ENCODE results near the gene ZNF354C.

Gene ZNF354C

DNA sequence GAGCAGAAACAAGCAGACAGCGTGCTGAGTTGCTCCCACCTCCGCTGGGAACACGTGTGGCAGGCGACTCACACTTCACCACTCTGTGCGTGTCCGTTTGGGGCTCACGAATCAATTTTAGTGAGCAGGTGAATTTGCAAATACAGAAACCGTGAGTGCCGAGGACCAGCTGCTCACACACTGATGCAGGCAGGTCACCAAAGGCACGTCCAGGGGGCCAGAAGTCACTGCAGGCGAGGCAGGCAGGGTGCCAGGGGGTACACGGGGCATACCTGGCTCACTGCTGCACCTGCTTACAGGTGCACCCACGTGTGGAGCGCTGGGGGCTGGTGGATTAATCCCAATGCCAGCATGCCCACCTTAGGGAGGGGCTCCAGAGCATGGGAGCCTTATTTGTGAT, 68.8 kb downstream of the ZNF354C start:
- 87% methylated on average over 14 of the region's 14 CpGs for WGBS
- Histone ChIP-seq H4K8ac (ENCODE audit: low read length) (no peak overlapping the region), H2BK12ac (ENCODE audit: low read length in 2 of 2) (no peak overlapping the region), H3K36me3 (ENCODE audit: control insufficient read depth in 1 of 2, insufficient read depth in 2 of 2, low read depth in 1 of 2, low read length in 2 of 2) (peaks cover 0 to 82% of the 10 kb centered on the region in 2 experiments), H3K9ac (ENCODE audit: low read length) (no peak overlapping the region), H2BK120ac (ENCODE audit: low read depth, low read length) (no peak overlapping the region), H3K4me1 (ENCODE audit: control insufficient read depth, insufficient read depth, low read depth, low read length) (no peaks in the 10 kb centered on the region), H4K91ac (ENCODE audit: low read length) (no peak overlapping the region), H3K14ac (ENCODE audit: low read length in 2 of 2) (no peak overlapping the region), H2AFZ (ENCODE audit: low read depth, low read length) (no peak overlapping the region), H2AK5ac (ENCODE audit: low read length, severe bottlenecking) (no peak overlapping the region), H3K4ac (ENCODE audit: low read depth in 1 of 2, low read length in 2 of 2) (no peak overlapping the region), H3K79me1 (replicated peaks; ENCODE audit: low read length, poor library complexity, severe bottlenecking) (no peaks in the 10 kb centered on the region), H3K18ac (ENCODE audit: low read depth in 1 of 2, low read length in 2 of 2) (no peak overlapping the region), H3K23ac (ENCODE audit: low read length in 2 of 2) (no peak overlapping the region), H3K9me3 (ENCODE audit: control insufficient read depth, low read length) (no peaks in the 10 kb centered on the region), H3K4me2 (ENCODE audit: low read length, poor library complexity, severe bottlenecking) (no peak overlapping the region), H3K4me3 (ENCODE audit: insufficient read depth in 1 of 2, low read depth in 1 of 2, low read length in 2 of 2) (no peak overlapping the region), H3K27ac (ENCODE audit: low read length, poor library complexity, severe bottlenecking) (no peak overlapping the region), H3K27me3 (ENCODE audit: control insufficient read depth in 1 of 2, insufficient read depth in 1 of 2, low read length in 2 of 2) (no peaks in the 10 kb centered on the region), H2BK15ac (ENCODE audit: low read depth, poor library complexity, severe bottlenecking) (no peak overlapping the region), H2BK5ac (ENCODE audit: low read depth, low read length, poor library complexity, severe bottlenecking) (no peak overlapping the region)
- no peak for DNase-seq

DNA sequence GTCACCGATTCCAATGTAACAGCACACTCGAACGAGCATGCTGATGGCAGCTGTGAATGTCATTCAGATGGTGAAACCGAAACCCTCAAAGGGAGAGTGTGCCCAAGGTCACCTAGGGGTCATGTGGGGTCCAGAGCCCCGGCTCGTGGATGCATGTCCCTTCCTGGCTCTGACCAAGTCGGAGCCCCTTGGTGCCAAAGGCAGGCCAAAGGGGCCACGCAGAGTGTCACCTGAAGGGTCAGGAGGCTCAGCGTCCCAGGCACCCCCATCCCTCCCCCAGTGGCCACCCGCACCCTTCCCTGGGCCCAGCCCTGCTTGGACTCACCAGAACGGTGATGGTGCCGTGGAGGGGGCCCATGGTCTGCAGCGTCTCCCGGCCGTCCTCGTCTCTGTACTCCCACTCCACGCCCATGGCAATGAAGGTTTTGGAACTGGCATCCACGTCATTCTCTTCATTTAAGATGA, 69.5 kb downstream of the ZNF354C start:
- H3K27ac ChIP-seq (ENCODE audit: low read length, poor library complexity, severe bottlenecking), result no peak overlapping the region
- H3K9me3 ChIP-seq (ENCODE audit: control insufficient read depth, low read length), result no peaks in the 10 kb centered on the region
- no peak overlapping the region for H2AK5ac ChIP-seq (ENCODE audit: low read length, severe bottlenecking)
- no peak overlapping the region for H2BK12ac ChIP-seq (ENCODE audit: low read length in 2 of 2)
- peaks cover 0 to 79% of the 10 kb centered on the region in 2 experiments for H3K36me3 ChIP-seq (ENCODE audit: control insufficient read depth in 1 of 2, insufficient read depth in 2 of 2, low read depth in 1 of 2, low read length in 2 of 2)
- no peak overlapping the region for H3K23ac ChIP-seq (ENCODE audit: low read length in 2 of 2)
- H3K79me1 ChIP-seq (replicated peaks; ENCODE audit: low read length, poor library complexity, severe bottlenecking), result no peaks in the 10 kb centered on the region
- no peak overlapping the region for H4K91ac ChIP-seq (ENCODE audit: low read length)
- no peak overlapping the region for H2BK120ac ChIP-seq (ENCODE audit: low read depth, low read length)
- H3K14ac ChIP-seq (ENCODE audit: low read length in 2 of 2), result no peak overlapping the region
- WGBS, result 93% methylated on average over 18 of the region's 18 CpGs
- no peaks in the 10 kb centered on the region for H3K27me3 ChIP-seq (ENCODE audit: control insufficient read depth in 1 of 2, insufficient read depth in 1 of 2, low read length in 2 of 2)
- no peak overlapping the region for H3K4me2 ChIP-seq (ENCODE audit: low read length, poor library complexity, severe bottlenecking)
- no peak overlapping the region for H3K18ac ChIP-seq (ENCODE audit: low read depth in 1 of 2, low read length in 2 of 2)
- H3K4me1 ChIP-seq (ENCODE audit: control insufficient read depth, insufficient read depth, low read depth, low read length), result no peaks in the 10 kb centered on the region
- DNase-seq, result no peak
- no peak overlapping the region for H2BK5ac ChIP-seq (ENCODE audit: low read depth, low read length, poor library complexity, severe bottlenecking)
- H2BK15ac ChIP-seq (ENCODE audit: low read depth, poor library complexity, severe bottlenecking), result no peak overlapping the region
- H2AFZ ChIP-seq (ENCODE audit: low read depth, low read length), result no peak overlapping the region
- no peak overlapping the region for H3K4me3 ChIP-seq (ENCODE audit: insufficient read depth in 1 of 2, low read depth in 1 of 2, low read length in 2 of 2)
- H4K8ac ChIP-seq (ENCODE audit: low read length), result no peak overlapping the region
- no peak overlapping the region for H3K9ac ChIP-seq (ENCODE audit: low read length)
- no peak overlapping the region for H3K4ac ChIP-seq (ENCODE audit: low read depth in 1 of 2, low read length in 2 of 2)

DNA sequence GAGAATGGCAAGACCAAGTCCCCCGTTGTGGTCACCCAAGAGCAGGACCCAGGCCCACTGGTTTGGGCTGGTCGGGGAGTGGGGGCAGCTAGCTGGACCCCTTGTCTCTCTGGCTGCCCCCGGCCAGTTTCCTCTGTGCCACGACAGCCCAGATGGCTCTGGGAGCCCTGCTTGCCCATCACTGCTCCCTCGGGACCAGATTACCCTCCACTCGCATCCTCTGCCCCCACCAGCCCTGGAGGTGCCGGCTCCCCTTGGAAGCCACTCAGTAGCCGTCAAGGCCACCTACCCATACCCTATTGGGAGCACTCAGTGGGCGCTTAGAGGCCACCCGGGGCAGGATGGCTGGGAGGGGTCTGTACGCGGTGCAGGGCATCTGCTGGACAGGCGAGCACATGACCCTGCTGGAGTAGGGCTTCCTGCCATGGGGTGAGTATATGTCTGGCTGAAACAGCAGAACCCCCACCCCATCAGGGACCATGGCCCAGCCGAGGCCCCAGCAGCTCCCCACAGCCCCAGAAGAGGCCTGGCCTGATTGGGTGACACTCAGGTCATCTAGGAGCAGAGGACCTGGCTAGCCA, 70.0 kb downstream of the ZNF354C start:
- H3K27ac ChIP-seq (ENCODE audit: low read length, poor library complexity, severe bottlenecking), result no peak overlapping the region
- H2BK5ac ChIP-seq (ENCODE audit: low read depth, low read length, poor library complexity, severe bottlenecking), result no peak overlapping the region
- 96% methylated on average over 8 of the region's 14 CpGs for WGBS
- no peak overlapping the region for H2AFZ ChIP-seq (ENCODE audit: low read depth, low read length)
- H3K4ac ChIP-seq (ENCODE audit: low read depth in 1 of 2, low read length in 2 of 2), result no peak overlapping the region
- H3K14ac ChIP-seq (ENCODE audit: low read length in 2 of 2), result no peak overlapping the region
- no peak overlapping the region for H2BK15ac ChIP-seq (ENCODE audit: low read depth, poor library complexity, severe bottlenecking)
- H3K79me1 ChIP-seq (replicated peaks; ENCODE audit: low read length, poor library complexity, severe bottlenecking), result no peaks in the 10 kb centered on the region
- H3K36me3 ChIP-seq (ENCODE audit: control insufficient read depth in 1 of 2, insufficient read depth in 2 of 2, low read depth in 1 of 2, low read length in 2 of 2), result peaks cover 0 to 76% of the 10 kb centered on the region in 2 experiments
- H3K9me3 ChIP-seq (ENCODE audit: control insufficient read depth, low read length), result no peaks in the 10 kb centered on the region
- H4K8ac ChIP-seq (ENCODE audit: low read length), result no peak overlapping the region
- H4K91ac ChIP-seq (ENCODE audit: low read length), result no peak overlapping the region
- H3K4me2 ChIP-seq (ENCODE audit: low read length, poor library complexity, severe bottlenecking), result no peak overlapping the region
- no peak overlapping the region for H3K9ac ChIP-seq (ENCODE audit: low read length)
- no peaks in the 10 kb centered on the region for H3K4me1 ChIP-seq (ENCODE audit: control insufficient read depth, insufficient read depth, low read depth, low read length)
- DNase-seq, result no peak
- no peak overlapping the region for H2AK5ac ChIP-seq (ENCODE audit: low read length, severe bottlenecking)
- no peak overlapping the region for H2BK12ac ChIP-seq (ENCODE audit: low read length in 2 of 2)
- H3K23ac ChIP-seq (ENCODE audit: low read length in 2 of 2), result no peak overlapping the region
- H3K4me3 ChIP-seq (ENCODE audit: insufficient read depth in 1 of 2, low read depth in 1 of 2, low read length in 2 of 2), result no peak overlapping the region
- no peak overlapping the region for H3K18ac ChIP-seq (ENCODE audit: low read depth in 1 of 2, low read length in 2 of 2)
- H3K27me3 ChIP-seq (ENCODE audit: control insufficient read depth in 1 of 2, insufficient read depth in 1 of 2, low read length in 2 of 2), result no peaks in the 10 kb centered on the region
- no peak overlapping the region for H2BK120ac ChIP-seq (ENCODE audit: low read depth, low read length)

DNA sequence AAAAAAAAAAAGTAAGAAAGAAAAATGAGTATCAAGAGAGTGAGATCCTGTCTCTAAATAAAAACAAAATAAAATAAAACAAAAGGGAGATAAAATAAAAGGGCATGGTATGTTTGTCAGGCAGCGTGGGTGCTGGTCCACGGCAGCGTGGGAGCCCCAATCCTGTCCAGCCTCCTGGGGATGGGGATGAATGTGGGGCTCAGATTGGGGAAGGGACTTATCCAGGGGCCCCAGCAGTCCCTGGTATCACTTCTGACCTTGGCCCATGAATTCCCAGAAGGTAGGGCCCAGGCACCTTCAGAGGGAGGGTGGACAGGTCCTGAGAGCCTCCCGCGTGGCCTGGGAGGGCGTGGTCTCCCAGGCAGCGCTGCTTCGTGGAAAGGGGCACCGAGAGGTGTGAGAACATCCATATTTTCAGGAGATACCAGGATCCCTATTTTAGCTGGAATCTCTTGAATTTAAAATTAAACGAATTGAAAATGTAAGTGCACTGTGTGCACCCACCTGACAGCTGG, 71.2 kb downstream of the ZNF354C start:
- Histone ChIP-seq H3K4me1 (ENCODE audit: control insufficient read depth, insufficient read depth, low read depth, low read length) (no peaks in the 10 kb centered on the region), H2BK12ac (ENCODE audit: low read length in 2 of 2) (no peak overlapping the region), H3K9me3 (ENCODE audit: control insufficient read depth, low read length) (no peaks in the 10 kb centered on the region), H3K4me3 (ENCODE audit: insufficient read depth in 1 of 2, low read depth in 1 of 2, low read length in 2 of 2) (no peak overlapping the region), H2BK15ac (ENCODE audit: low read depth, poor library complexity, severe bottlenecking) (no peak overlapping the region), H4K8ac (ENCODE audit: low read length) (no peak overlapping the region), H3K27ac (ENCODE audit: low read length, poor library complexity, severe bottlenecking) (no peak overlapping the region), H3K23ac (ENCODE audit: low read length in 2 of 2) (peak overlapping the region in 1 of 2 experiments; percentile 50), H2AK5ac (ENCODE audit: low read length, severe bottlenecking) (no peak overlapping the region), H3K14ac (ENCODE audit: low read length in 2 of 2) (no peak overlapping the region), H3K9ac (ENCODE audit: low read length) (no peak overlapping the region), H3K4ac (ENCODE audit: low read depth in 1 of 2, low read length in 2 of 2) (no peak overlapping the region), H3K18ac (ENCODE audit: low read depth in 1 of 2, low read length in 2 of 2) (no peak overlapping the region), H3K79me1 (replicated peaks; ENCODE audit: low read length, poor library complexity, severe bottlenecking) (no peaks in the 10 kb centered on the region), H2BK5ac (ENCODE audit: low read depth, low read length, poor library complexity, severe bottlenecking) (no peak overlapping the region), H2BK120ac (ENCODE audit: low read depth, low read length) (no peak overlapping the region), H3K4me2 (ENCODE audit: low read length, poor library complexity, severe bottlenecking) (no peak overlapping the region), H3K36me3 (ENCODE audit: control insufficient read depth in 1 of 2, insufficient read depth in 2 of 2, low read depth in 1 of 2, low read length in 2 of 2) (peaks cover 0 to 74% of the 10 kb centered on the region in 2 experiments), H2AFZ (ENCODE audit: low read depth, low read length) (no peak overlapping the region), H4K91ac (ENCODE audit: low read length) (no peak overlapping the region), H3K27me3 (ENCODE audit: control insufficient read depth in 1 of 2, insufficient read depth in 1 of 2, low read length in 2 of 2) (no peaks in the 10 kb centered on the region)
- WGBS, result 92% methylated on average over 10 of the region's 10 CpGs
- DNase-seq, result no peak

Measured in mesenchymal stem cell (in vitro differentiated cells and primary cell).